Gastroesophageal sphincter (tissue), 3 donors: ENCODE measurements around the gene CDH22.

Experiments used
- EP300 ChIP-seq: sonication (generic); formaldehyde crosslinking; IDR thresholded peaks from one replicate; pipeline ENCODE4 v1.6.1; 2017; ENCODE audit warnings: antibody characterized with exemption, mild to moderate bottlenecking
- POLR2A ChIP-seq, 2 donors: fragments of 450-650 bp; IDR thresholded peaks; one replicate each; pipeline ENCODE4 v1.6.1; 2017; ENCODE audit warnings: antibody characterized with exemption in 2 of 2, mild to moderate bottlenecking in 2 of 2, moderate library complexity in 1 of 2
- POLR2AphosphoS5 ChIP-seq: sonication (generic); formaldehyde crosslinking; IDR thresholded peaks from one replicate; pipeline ENCODE4 v1.6.1; 2017; ENCODE audit warnings: antibody characterized with exemption
- TF ChIP-seq, protein P1 (sequence below), 4 experiments: fragments of 200-600 bp in 2 of 4; fragments of 450-650 bp in 2 of 4; sonication (generic) in 1 of 4; IDR thresholded peaks; one replicate each; pipeline ENCODE4 v1.5.1; 2017 to 2019; ENCODE audit warnings: antibody characterized with exemption in 4 of 4, mild to moderate bottlenecking in 2 of 4, moderate library complexity in 2 of 4

DNA sequence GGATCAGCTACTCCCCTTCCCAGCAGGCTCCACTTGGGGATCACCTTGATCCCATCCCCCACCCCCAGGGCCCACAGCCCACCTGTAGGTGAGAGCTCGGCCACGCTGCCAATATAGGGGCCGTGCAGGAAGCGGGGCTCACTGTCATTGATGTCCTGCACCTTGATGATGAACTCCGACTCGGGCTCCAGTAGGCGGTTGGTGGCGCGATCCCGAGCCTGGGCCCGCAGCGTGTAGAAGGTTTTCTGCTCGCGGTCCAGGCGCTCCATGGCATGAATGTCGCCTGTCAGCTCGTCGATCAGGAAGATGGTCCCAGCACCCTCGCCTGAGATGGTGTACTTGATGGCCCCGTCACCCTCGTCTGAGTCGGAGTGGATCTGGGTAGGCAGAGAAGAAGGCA is 67.4 kb downstream of the CDH22 start:
- TF ChIP-seq, protein P1, sequence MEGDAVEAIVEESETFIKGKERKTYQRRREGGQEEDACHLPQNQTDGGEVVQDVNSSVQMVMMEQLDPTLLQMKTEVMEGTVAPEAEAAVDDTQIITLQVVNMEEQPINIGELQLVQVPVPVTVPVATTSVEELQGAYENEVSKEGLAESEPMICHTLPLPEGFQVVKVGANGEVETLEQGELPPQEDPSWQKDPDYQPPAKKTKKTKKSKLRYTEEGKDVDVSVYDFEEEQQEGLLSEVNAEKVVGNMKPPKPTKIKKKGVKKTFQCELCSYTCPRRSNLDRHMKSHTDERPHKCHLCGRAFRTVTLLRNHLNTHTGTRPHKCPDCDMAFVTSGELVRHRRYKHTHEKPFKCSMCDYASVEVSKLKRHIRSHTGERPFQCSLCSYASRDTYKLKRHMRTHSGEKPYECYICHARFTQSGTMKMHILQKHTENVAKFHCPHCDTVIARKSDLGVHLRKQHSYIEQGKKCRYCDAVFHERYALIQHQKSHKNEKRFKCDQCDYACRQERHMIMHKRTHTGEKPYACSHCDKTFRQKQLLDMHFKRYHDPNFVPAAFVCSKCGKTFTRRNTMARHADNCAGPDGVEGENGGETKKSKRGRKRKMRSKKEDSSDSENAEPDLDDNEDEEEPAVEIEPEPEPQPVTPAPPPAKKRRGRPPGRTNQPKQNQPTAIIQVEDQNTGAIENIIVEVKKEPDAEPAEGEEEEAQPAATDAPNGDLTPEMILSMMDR (IDR thresholded peaks at IDR 0.05), result no peak
- TF ChIP-seq POLR2AphosphoS5 (no peak), POLR2A (IDR thresholded peaks at IDR 0.05) (no peak), EP300 (no peak)
